ENCODE data around the gene SYNGR1.

The SYNGR1 gene

DNA sequence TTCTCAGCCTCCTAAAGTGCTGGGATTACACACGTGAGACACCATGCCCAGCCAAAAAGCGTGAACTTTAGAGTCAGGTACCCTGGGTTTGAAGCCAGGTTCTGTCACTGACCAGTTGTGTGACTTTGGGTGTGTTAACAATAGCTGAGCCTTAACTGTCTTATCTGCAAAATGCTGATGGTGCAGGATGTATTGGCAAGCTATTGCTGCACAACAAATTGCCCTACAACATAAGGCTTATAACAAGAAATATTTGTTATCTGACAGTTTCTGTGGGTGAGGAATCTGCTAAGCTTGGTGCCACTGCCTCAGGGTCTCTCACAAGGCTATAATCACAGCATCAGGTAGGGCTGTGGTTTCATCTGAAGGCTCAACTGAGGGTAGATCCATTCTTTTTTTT, 21.9 kb downstream of the SYNGR1 start:
- peaks cover 0 to 3% of the 10 kb centered on the region in 2 experiments for H3K36me3 ChIP-seq (ENCODE audit: control insufficient read depth in 1 of 2, insufficient read depth in 2 of 2, low read length in 2 of 2)
- H3K79me1 ChIP-seq (ENCODE audit: low read length) = no peaks in the 10 kb centered on the region
- no peak overlapping the region for H2BK120ac ChIP-seq (ENCODE audit: insufficient read depth, low read length, poor library complexity)
- H2BK12ac ChIP-seq (ENCODE audit: low read length) = no peak overlapping the region
- no peak overlapping the region for H4K8ac ChIP-seq (ENCODE audit: low read depth, low read length)
- no peak overlapping the region for H4K91ac ChIP-seq (ENCODE audit: low read depth, low read length)
- no peak overlapping the region for H4K12ac ChIP-seq (ENCODE audit: low read depth, low read length)
- H3K4me2 ChIP-seq (ENCODE audit: low read length) = no peak overlapping the region
- no peaks in the 10 kb centered on the region for H3K27me3 ChIP-seq (ENCODE audit: insufficient read depth, low read length)
- no peak for DNase-seq
- no peak overlapping the region for H3K23ac ChIP-seq (ENCODE audit: low read length)
- no peaks in the 10 kb centered on the region for H3K9me3 ChIP-seq (ENCODE audit: insufficient read depth, low read depth, low read length)
- no peak overlapping the region for H2AK5ac ChIP-seq (ENCODE audit: low read length)
- H2BK5ac ChIP-seq (ENCODE audit: low read depth, low read length, poor library complexity) = no peak overlapping the region
- no peak overlapping the region for H3K18ac ChIP-seq (ENCODE audit: low read length)
- no peak overlapping the region for H3K14ac ChIP-seq (ENCODE audit: low read length)
- H3K4me3 ChIP-seq (ENCODE audit: low read depth, low read length) = no peak overlapping the region
- no peaks in the 10 kb centered on the region for H3K79me2 ChIP-seq (ENCODE audit: control insufficient read depth, insufficient read depth, low read length, poor library complexity)
- no CpG with 5 or more reads among the region's 2 CpGs for WGBS (ENCODE audit: extremely low coverage, insufficient coverage, insufficient read length)
- H3K9ac ChIP-seq (ENCODE audit: low read length) = no peak overlapping the region
- H2AFZ ChIP-seq (ENCODE audit: insufficient read depth, low read length, poor library complexity) = no peak overlapping the region
- no peaks in the 10 kb centered on the region for H3K4me1 ChIP-seq (ENCODE audit: control insufficient read depth in 1 of 2, insufficient read depth in 2 of 2, low read length in 2 of 2)
- H3K27ac ChIP-seq (ENCODE audit: low read depth, low read length) = no peak overlapping the region
- H3K4ac ChIP-seq (ENCODE audit: low read depth, low read length) = no peak overlapping the region

DNA sequence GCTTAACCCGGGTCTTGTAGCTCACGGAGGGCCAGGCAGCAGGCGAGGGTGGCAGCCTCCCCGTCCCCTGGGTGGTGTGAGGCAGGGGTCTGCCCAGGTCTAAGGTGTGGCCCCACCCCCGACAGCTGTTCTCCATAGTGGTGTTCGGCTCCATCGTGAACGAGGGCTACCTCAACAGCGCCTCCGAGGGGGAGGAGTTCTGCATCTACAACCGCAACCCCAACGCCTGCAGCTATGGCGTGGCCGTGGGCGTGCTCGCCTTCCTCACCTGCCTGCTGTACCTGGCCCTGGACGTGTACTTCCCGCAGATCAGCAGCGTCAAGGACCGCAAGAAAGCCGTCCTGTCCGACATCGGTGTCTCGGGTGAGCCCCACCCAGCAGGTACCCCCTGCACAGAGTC, 24.4 kb downstream of the SYNGR1 start:
- no peak for DNase-seq
- Histone ChIP-seq H3K4me2 (ENCODE audit: low read length) (no peak overlapping the region), H4K8ac (ENCODE audit: low read depth, low read length) (no peak overlapping the region), H3K23ac (ENCODE audit: low read length) (no peak overlapping the region), H3K4ac (ENCODE audit: low read depth, low read length) (no peak overlapping the region), H3K4me3 (ENCODE audit: low read depth, low read length) (no peak overlapping the region), H2BK5ac (ENCODE audit: low read depth, low read length, poor library complexity) (no peak overlapping the region), H2AK5ac (ENCODE audit: low read length) (no peak overlapping the region), H2BK12ac (ENCODE audit: low read length) (no peak overlapping the region), H3K27me3 (ENCODE audit: insufficient read depth, low read length) (no peaks in the 10 kb centered on the region), H4K91ac (ENCODE audit: low read depth, low read length) (no peak overlapping the region), H3K79me1 (ENCODE audit: low read length) (no peaks in the 10 kb centered on the region), H2BK120ac (ENCODE audit: insufficient read depth, low read length, poor library complexity) (no peak overlapping the region), H3K36me3 (ENCODE audit: control insufficient read depth in 1 of 2, insufficient read depth in 2 of 2, low read length in 2 of 2) (peaks cover 4 to 6% of the 10 kb centered on the region in 2 experiments), H3K4me1 (ENCODE audit: control insufficient read depth in 1 of 2, insufficient read depth in 2 of 2, low read length in 2 of 2) (peaks cover 0 to 2% of the 10 kb centered on the region in 2 experiments), H3K9ac (ENCODE audit: low read length) (no peak overlapping the region), H4K12ac (ENCODE audit: low read depth, low read length) (no peak overlapping the region), H3K9me3 (ENCODE audit: insufficient read depth, low read depth, low read length) (no peaks in the 10 kb centered on the region), H3K79me2 (ENCODE audit: control insufficient read depth, insufficient read depth, low read length, poor library complexity) (no peaks in the 10 kb centered on the region), H2AFZ (ENCODE audit: insufficient read depth, low read length, poor library complexity) (no peak overlapping the region), H3K27ac (ENCODE audit: low read depth, low read length) (no peak overlapping the region), H3K18ac (ENCODE audit: low read length) (no peak overlapping the region), H3K14ac (ENCODE audit: low read length) (no peak overlapping the region)
- no CpG with 5 or more reads among the region's 24 CpGs for WGBS (ENCODE audit: extremely low coverage, insufficient coverage, insufficient read length)

DNA sequence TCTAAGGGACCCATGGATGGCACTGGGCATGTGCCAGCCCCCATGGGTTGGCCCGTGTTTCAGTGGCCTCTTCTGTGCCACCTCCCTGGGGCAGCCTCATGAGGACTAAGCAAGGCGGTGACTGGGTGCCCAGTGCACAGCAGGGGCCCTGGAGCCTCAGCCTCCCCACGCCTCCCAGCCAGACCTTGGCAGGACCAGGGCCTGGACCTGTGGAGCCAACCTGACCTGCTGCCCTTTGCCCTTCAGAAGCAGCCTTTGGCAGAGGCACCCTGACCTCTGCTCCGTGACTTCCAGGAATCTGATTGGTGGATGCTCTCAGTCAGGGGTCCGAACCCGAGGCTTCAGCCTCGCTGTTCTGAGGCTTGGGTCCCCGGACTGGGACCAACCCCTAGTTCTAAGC, 25.0 kb downstream of the SYNGR1 start:
- Histone ChIP-seq H3K4me1 (ENCODE audit: control insufficient read depth in 1 of 2, insufficient read depth in 2 of 2, low read length in 2 of 2) (peaks cover 0 to 4% of the 10 kb centered on the region in 2 experiments), H2BK12ac (ENCODE audit: low read length) (no peak overlapping the region), H3K27me3 (ENCODE audit: insufficient read depth, low read length) (no peaks in the 10 kb centered on the region), H3K79me1 (ENCODE audit: low read length) (peaks cover 2% of the 10 kb centered on the region), H3K4ac (ENCODE audit: low read depth, low read length) (no peak overlapping the region), H3K9me3 (ENCODE audit: insufficient read depth, low read depth, low read length) (no peaks in the 10 kb centered on the region), H3K27ac (ENCODE audit: low read depth, low read length) (no peak overlapping the region), H3K14ac (ENCODE audit: low read length) (no peak overlapping the region), H4K12ac (ENCODE audit: low read depth, low read length) (no peak overlapping the region), H2AFZ (ENCODE audit: insufficient read depth, low read length, poor library complexity) (no peak overlapping the region), H3K36me3 (ENCODE audit: control insufficient read depth in 1 of 2, insufficient read depth in 2 of 2, low read length in 2 of 2) (peaks cover 4 to 6% of the 10 kb centered on the region in 2 experiments), H4K8ac (ENCODE audit: low read depth, low read length) (no peak overlapping the region), H2BK5ac (ENCODE audit: low read depth, low read length, poor library complexity) (no peak overlapping the region), H3K4me2 (ENCODE audit: low read length) (no peak overlapping the region), H2BK120ac (ENCODE audit: insufficient read depth, low read length, poor library complexity) (no peak overlapping the region), H3K79me2 (ENCODE audit: control insufficient read depth, insufficient read depth, low read length, poor library complexity) (no peaks in the 10 kb centered on the region), H3K23ac (ENCODE audit: low read length) (no peak overlapping the region), H2AK5ac (ENCODE audit: low read length) (no peak overlapping the region), H3K4me3 (ENCODE audit: low read depth, low read length) (no peak overlapping the region), H3K18ac (ENCODE audit: low read length) (no peak overlapping the region), H3K9ac (ENCODE audit: low read length) (no peak overlapping the region), H4K91ac (ENCODE audit: low read depth, low read length) (no peak overlapping the region)
- DNase-seq = no peak
- WGBS (ENCODE audit: extremely low coverage, insufficient coverage, insufficient read length) = no CpG with 5 or more reads among the region's 8 CpGs

DNA sequence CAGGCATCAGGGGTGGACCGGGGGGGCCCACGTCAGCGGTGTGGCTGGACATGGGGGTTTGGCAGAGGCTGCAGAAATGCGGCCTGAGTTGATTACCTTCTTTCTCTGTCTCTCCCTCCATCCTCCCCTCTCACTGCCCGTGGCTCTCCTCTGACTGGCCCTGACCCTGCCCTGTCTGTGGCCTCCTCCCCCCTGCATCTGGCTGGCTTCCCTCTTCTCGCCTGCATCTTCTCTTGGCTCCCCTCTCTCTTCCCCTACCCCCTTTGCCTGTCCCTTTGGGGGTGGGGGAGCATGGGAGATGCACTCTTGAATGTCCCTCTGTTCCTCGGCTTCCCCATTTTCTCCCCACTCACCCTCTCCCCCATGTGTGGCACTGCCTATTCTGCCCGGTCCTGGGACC, 25.9 kb downstream of the SYNGR1 start:
- no peak overlapping the region for H3K27ac ChIP-seq (ENCODE audit: low read depth, low read length)

More for the DNA sequence above, 25.9 kb downstream of the SYNGR1 start:
- Histone ChIP-seq H3K23ac (ENCODE audit: low read length) (no peak overlapping the region), H3K4me1 (ENCODE audit: control insufficient read depth in 1 of 2, insufficient read depth in 2 of 2, low read length in 2 of 2) (peaks cover 0 to 4% of the 10 kb centered on the region in 2 experiments), H4K12ac (ENCODE audit: low read depth, low read length) (no peak overlapping the region), H2AFZ (ENCODE audit: insufficient read depth, low read length, poor library complexity) (no peak overlapping the region), H2AK5ac (ENCODE audit: low read length) (no peak overlapping the region), H3K18ac (ENCODE audit: low read length) (no peak overlapping the region), H2BK5ac (ENCODE audit: low read depth, low read length, poor library complexity) (no peak overlapping the region), H3K9me3 (ENCODE audit: insufficient read depth, low read depth, low read length) (no peaks in the 10 kb centered on the region), H3K79me2 (ENCODE audit: control insufficient read depth, insufficient read depth, low read length, poor library complexity) (no peaks in the 10 kb centered on the region), H3K14ac (ENCODE audit: low read length) (no peak overlapping the region), H3K27me3 (ENCODE audit: insufficient read depth, low read length) (no peaks in the 10 kb centered on the region), H3K79me1 (ENCODE audit: low read length) (peaks cover 2% of the 10 kb centered on the region), H3K9ac (ENCODE audit: low read length) (no peak overlapping the region), H2BK12ac (ENCODE audit: low read length) (no peak overlapping the region), H4K8ac (ENCODE audit: low read depth, low read length) (no peak overlapping the region), H3K4me3 (ENCODE audit: low read depth, low read length) (no peak overlapping the region), H3K4ac (ENCODE audit: low read depth, low read length) (no peak overlapping the region), H3K36me3 (ENCODE audit: control insufficient read depth in 1 of 2, insufficient read depth in 2 of 2, low read length in 2 of 2) (peaks cover 4 to 6% of the 10 kb centered on the region in 2 experiments), H3K4me2 (ENCODE audit: low read length) (no peak overlapping the region), H2BK120ac (ENCODE audit: insufficient read depth, low read length, poor library complexity) (no peak overlapping the region), H4K91ac (ENCODE audit: low read depth, low read length) (no peak overlapping the region)
- DNase-seq = no peak
- no CpG with 5 or more reads among the region's 8 CpGs for WGBS (ENCODE audit: extremely low coverage, insufficient coverage, insufficient read length)

Measured in trophoblast cell (in vitro differentiated cells and primary cell).